HG02970 (cell line): ENCODE measurements around the gene MED14.

Experiments
- ATAC-seq: cut with Tn5 transposase; IDR thresholded peaks from one replicate; pipeline ENCODE4 v1.9.1; 2021; ENCODE audit warnings: mild to moderate bottlenecking, moderate library complexity, moderate number of reproducible peaks; ENCODE audit not compliant: unreplicated experiment, low FRiP score

MED14 gene

GRCh38 chrX:40617566-40617965 lies 117.8 kb downstream of the MED14 start:
- no peak for ATAC-seq

DNA sequence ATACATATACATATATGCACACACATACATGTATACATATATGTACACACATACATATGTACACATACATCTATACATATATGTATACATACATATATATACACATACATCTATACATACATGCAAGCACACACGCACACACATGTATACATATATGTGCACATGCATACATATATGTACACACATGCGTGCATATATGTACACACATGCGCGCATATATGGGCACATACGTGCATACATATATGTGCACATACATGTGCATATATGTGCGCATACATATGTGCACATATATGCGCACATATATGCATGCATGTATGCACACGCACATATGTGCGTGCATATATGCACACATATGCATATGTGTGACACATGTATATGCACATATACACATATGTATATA lies 119.4 kb downstream of the MED14 start:
- no peak for ATAC-seq

- no peak for ATAC-seq
Observed at GRCh38 chrX:40612511-40612910, 122.8 kb downstream of the MED14 start.

GRCh38 chrX:40607381-40607780 lies 128.0 kb downstream of the MED14 start:
- no peak for ATAC-seq

DNA sequence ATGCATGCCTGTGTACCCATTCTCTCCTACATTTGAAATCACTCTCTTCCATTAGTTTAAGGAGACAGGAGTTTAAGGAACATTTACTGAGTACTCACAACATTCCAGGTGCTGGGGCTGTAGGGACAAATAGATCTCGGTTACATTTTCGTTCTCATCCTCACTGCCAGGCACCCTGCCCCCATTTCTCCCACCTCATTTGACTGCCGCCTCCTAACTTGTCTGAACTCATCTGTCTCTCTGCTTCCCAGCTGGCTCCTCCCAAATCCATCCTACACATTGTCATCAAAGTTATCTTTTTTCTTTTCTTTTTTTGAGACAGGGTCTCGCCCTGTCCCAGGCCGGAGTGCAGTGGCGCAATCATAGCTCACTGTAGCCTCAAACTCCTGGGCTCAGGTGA lies 131.9 kb downstream of the MED14 start:
- ATAC-seq: no peak
